ENCODE results near the gene BLOC1S3. TPM values are rescaled to one million over a fixed set of nuclear protein-coding genes. Genes with fewer than 3 reads are reported as not detected.

BLOC1S3 gene
- total RNA-seq, 6 experiments from 2014 or later = 10.5 to 14.2 (median 12.2) TPM

DNA sequence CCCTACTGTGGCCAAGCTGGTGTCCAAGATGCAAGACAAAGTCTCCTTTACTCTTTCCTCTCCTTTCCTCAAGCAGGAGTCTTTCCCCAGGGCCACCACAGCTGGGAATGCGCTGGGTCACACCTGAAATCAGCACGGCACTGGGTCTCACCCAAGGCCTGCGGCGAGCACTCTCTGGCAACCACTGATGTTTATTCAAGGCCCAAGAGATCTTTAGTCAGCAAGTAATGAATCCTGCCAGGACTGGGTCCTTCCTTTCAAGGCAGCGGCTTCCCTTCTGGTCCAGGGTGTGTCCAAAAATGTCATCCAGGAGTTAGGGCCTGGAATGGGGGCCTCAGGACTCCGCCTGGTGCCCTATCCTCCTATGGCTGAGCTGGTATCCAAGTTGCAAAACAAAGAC, 24.1 kb downstream of the BLOC1S3 start:
- H3K4me1 Mint-ChIP-seq (ENCODE audit: low read depth) = peaks cover 6% of the 10 kb centered on the region; the same call in 1 of the 2 replicates
- TF ChIP-seq, protein P1, sequence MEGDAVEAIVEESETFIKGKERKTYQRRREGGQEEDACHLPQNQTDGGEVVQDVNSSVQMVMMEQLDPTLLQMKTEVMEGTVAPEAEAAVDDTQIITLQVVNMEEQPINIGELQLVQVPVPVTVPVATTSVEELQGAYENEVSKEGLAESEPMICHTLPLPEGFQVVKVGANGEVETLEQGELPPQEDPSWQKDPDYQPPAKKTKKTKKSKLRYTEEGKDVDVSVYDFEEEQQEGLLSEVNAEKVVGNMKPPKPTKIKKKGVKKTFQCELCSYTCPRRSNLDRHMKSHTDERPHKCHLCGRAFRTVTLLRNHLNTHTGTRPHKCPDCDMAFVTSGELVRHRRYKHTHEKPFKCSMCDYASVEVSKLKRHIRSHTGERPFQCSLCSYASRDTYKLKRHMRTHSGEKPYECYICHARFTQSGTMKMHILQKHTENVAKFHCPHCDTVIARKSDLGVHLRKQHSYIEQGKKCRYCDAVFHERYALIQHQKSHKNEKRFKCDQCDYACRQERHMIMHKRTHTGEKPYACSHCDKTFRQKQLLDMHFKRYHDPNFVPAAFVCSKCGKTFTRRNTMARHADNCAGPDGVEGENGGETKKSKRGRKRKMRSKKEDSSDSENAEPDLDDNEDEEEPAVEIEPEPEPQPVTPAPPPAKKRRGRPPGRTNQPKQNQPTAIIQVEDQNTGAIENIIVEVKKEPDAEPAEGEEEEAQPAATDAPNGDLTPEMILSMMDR (IDR thresholded peaks at IDR 0.05) = no peak
- H3K9me3 Mint-ChIP-seq = no peaks in the 10 kb centered on the region
- H3K4me3 Mint-ChIP-seq = no peak overlapping the region
- no peaks in the 10 kb centered on the region for H3K36me3 Mint-ChIP-seq (ENCODE audit: low read depth)
- DNase-seq = no peak
- no peak overlapping the region for H3K27ac Mint-ChIP-seq
- H3K27me3 Mint-ChIP-seq (ENCODE audit: insufficient read depth) = peaks cover 19% of the 10 kb centered on the region

- no peak overlapping the region for H3K27ac Mint-ChIP-seq
- no peaks in the 10 kb centered on the region for H3K9me3 Mint-ChIP-seq
- peaks cover 12% of the 10 kb centered on the region for H3K27me3 Mint-ChIP-seq (ENCODE audit: insufficient read depth)
- no peaks in the 10 kb centered on the region for H3K36me3 Mint-ChIP-seq (ENCODE audit: low read depth)
- no peak overlapping the region for H3K4me3 Mint-ChIP-seq
- H3K4me1 Mint-ChIP-seq (ENCODE audit: low read depth) = no peaks in the 10 kb centered on the region
- TF ChIP-seq, protein P1 (IDR thresholded peaks at IDR 0.05) = no peak
- DNase-seq = no peak
Measured at GRCh38 chr19:45205810-45206209, 27.2 kb downstream of the BLOC1S3 start.

- no peak overlapping the region for H3K27ac Mint-ChIP-seq
- H3K4me3 Mint-ChIP-seq = no peak overlapping the region
- H3K9me3 Mint-ChIP-seq = no peaks in the 10 kb centered on the region
- H3K36me3 Mint-ChIP-seq (ENCODE audit: low read depth) = no peaks in the 10 kb centered on the region
- DNase-seq = no peak
- H3K4me1 Mint-ChIP-seq (ENCODE audit: low read depth) = no peaks in the 10 kb centered on the region
- peaks cover 14% of the 10 kb centered on the region for H3K27me3 Mint-ChIP-seq (ENCODE audit: insufficient read depth)
- TF ChIP-seq, protein P1 (IDR thresholded peaks at IDR 0.05) = no peak
Measured at GRCh38 chr19:45206328-45206727, 27.7 kb downstream of the BLOC1S3 start.

DNA sequence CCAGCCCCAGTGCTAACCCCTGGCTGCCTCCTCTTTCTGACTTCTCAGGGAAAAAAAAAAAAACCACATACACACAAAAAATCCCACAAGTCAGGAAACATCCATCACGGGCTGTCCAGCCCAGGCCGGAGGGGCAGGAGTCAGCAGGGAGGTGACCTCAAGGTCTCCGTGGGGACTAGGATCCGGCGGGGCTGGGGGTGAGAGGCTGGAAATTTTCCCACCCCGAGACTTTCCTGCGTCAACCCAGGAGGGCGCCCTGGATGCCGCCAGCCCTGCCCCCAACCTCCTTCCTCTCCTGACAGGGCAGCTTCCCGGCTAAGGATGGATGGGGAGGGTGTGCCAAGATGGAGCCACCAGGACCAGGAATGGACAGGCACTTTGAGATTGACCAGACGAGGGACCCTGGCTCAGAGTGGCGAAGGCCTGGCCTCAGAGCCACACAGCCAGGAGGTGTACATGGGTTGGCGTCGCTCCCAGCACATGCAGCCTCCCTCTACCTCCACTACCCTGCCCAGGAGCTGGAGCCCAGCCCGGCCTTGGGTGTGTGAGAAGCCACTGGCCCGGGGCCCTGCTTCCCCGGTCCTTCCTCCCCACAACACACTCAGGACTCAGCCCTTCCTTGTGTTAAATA, 33.3 kb downstream of the BLOC1S3 start:
- no peak overlapping the region for H3K4me3 Mint-ChIP-seq
- no peaks in the 10 kb centered on the region for H3K36me3 Mint-ChIP-seq (ENCODE audit: low read depth)
- peaks cover 25% of the 10 kb centered on the region for H3K27me3 Mint-ChIP-seq (ENCODE audit: insufficient read depth)
- no peaks in the 10 kb centered on the region for H3K9me3 Mint-ChIP-seq
- no peak for DNase-seq
- H3K27ac Mint-ChIP-seq = no peak overlapping the region
- TF ChIP-seq, protein P1 (IDR thresholded peaks at IDR 0.05) = no peak
- no peaks in the 10 kb centered on the region for H3K4me1 Mint-ChIP-seq (ENCODE audit: low read depth)

GRCh38 chr19:45213031-45213430, 34.4 kb downstream of the BLOC1S3 start:
- H3K9me3 Mint-ChIP-seq = no peaks in the 10 kb centered on the region
- peaks cover 29% of the 10 kb centered on the region for H3K27me3 Mint-ChIP-seq (ENCODE audit: insufficient read depth)
- no peaks in the 10 kb centered on the region for H3K4me1 Mint-ChIP-seq (ENCODE audit: low read depth)
- no peak overlapping the region for H3K27ac Mint-ChIP-seq
- DNase-seq = no peak
- no peak overlapping the region for H3K4me3 Mint-ChIP-seq
- H3K36me3 Mint-ChIP-seq (ENCODE audit: low read depth) = no peaks in the 10 kb centered on the region
- TF ChIP-seq, protein P1 (IDR thresholded peaks at IDR 0.05) = no peak
